Measurements from ENCODE around the gene EEPD1. TPM values are rescaled to one million over a fixed set of nuclear protein-coding genes. Genes with fewer than 3 reads are reported as not detected.
A peak's percentile ranks its signal among the peaks of the same experiment; 100 is the strongest.

EEPD1 gene
- total and polyA plus RNA-seq, 7 experiments from 2014 or later, result 2.2 to 15.8 (median 11.3) TPM

GRCh38 chr7:36210291-36210922, 57.4 kb downstream of the EEPD1 start:
- Histone ChIP-seq H3K36me3 (ENCODE audit: control insufficient read depth in 2 of 3, insufficient read depth in 3 of 3, low read length in 3 of 3) (no peaks in the 10 kb centered on the region), H3K4me3 (ENCODE audit: low read length) (no peak overlapping the region), H3K9me3 (ENCODE audit: control insufficient read depth in 2 of 3, low read length in 3 of 3) (no peaks in the 10 kb centered on the region), H3K27me3 (ENCODE audit: control insufficient read depth in 2 of 2, insufficient read depth in 2 of 2, low read length in 2 of 2) (no peaks in the 10 kb centered on the region), H3K27ac (ENCODE audit: low read depth, low read length) (no peak overlapping the region), H3K4me1 (ENCODE audit: control insufficient read depth in 2 of 2, insufficient read depth in 2 of 2, low read length in 2 of 2) (peaks cover 11 to 19% of the 10 kb centered on the region in 2 donors)
- H3K4me1 Mint-ChIP-seq, result peaks cover 13 to 39% (median 27%) of the 10 kb centered on the region in 7 donors
- H3K36me3 Mint-ChIP-seq, result peaks cover 0 to 10% (median 0%) of the 10 kb centered on the region in 5 donors
- peaks cover 0 to 4% (median 0%) of the 10 kb centered on the region in 5 donors for H3K27me3 Mint-ChIP-seq
- H3K4me3 Mint-ChIP-seq, result peak overlapping the region in 2 of 10 donors; percentile 3 to 30
- POLR2A ChIA-PET, result interaction anchor here (0.7 kb wide), 1 partner anchor 52 kb away, joined by 3 read pairs; no protein-coding TSS in a partner anchor
- ATAC-seq (no peak), DNase-seq (no peak)
- H3K9me3 Mint-ChIP-seq, result peaks cover 0 to 2% (median 0%) of the 10 kb centered on the region in 11 donors
- peak overlapping the region in 1 of 9 donors; percentile 53 for H3K27ac Mint-ChIP-seq
- intact Hi-C loops (cut with micrococcal nuclease), result no loop called here
- CTCF ChIA-PET, result no interaction called here

GRCh38 chr7:36214608-36215456, 61.8 kb downstream of the EEPD1 start:
- Mint-ChIP-seq H3K27me3 (peaks cover 0 to 4% (median 0%) of the 10 kb centered on the region in 5 donors), H3K36me3 (peaks cover 0 to 13% (median 0%) of the 10 kb centered on the region in 5 donors), H3K9me3 (peaks cover 0 to 2% (median 0%) of the 10 kb centered on the region in 11 donors), H3K4me3 (no peak overlapping the region), H3K27ac (no peak overlapping the region), H3K4me1 (peaks cover 0 to 9% (median 5%) of the 10 kb centered on the region in 7 donors)
- no peak overlapping the region for H3K4me3 ChIP-seq (ENCODE audit: low read length)
- no peak overlapping the region for H3K27ac ChIP-seq (ENCODE audit: low read depth, low read length)
- ATAC-seq (no peak), DNase-seq (no peak)
- H3K9me3 ChIP-seq (ENCODE audit: control insufficient read depth in 2 of 3, low read length in 3 of 3), result no peaks in the 10 kb centered on the region
- H3K36me3 ChIP-seq (ENCODE audit: control insufficient read depth in 2 of 3, insufficient read depth in 3 of 3, low read length in 3 of 3), result no peaks in the 10 kb centered on the region
- ChIA-PET POLR2A (no interaction called here), CTCF (no interaction called here)
- H3K4me1 ChIP-seq (ENCODE audit: control insufficient read depth in 2 of 2, insufficient read depth in 2 of 2, low read length in 2 of 2), result no peaks in the 10 kb centered on the region
- no peaks in the 10 kb centered on the region for H3K27me3 ChIP-seq (ENCODE audit: control insufficient read depth in 2 of 2, insufficient read depth in 2 of 2, low read length in 2 of 2)
- intact Hi-C loops (cut with micrococcal nuclease), result no loop called here

GRCh38 chr7:36215457-36215765, 62.4 kb downstream of the EEPD1 start:
- Mint-ChIP-seq H3K4me3 (no peak overlapping the region), H3K4me1 (peaks cover 0 to 7% (median 5%) of the 10 kb centered on the region in 7 donors), H3K27me3 (peaks cover 0 to 3% (median 0%) of the 10 kb centered on the region in 5 donors), H3K9me3 (peaks cover 0 to 2% (median 0%) of the 10 kb centered on the region in 11 donors), H3K27ac (no peak overlapping the region), H3K36me3 (peaks cover 0 to 13% (median 0%) of the 10 kb centered on the region in 5 donors)
- POLR2A ChIA-PET, result no interaction called here
- Histone ChIP-seq H3K36me3 (ENCODE audit: control insufficient read depth in 2 of 3, insufficient read depth in 3 of 3, low read length in 3 of 3) (no peaks in the 10 kb centered on the region), H3K27me3 (ENCODE audit: control insufficient read depth in 2 of 2, insufficient read depth in 2 of 2, low read length in 2 of 2) (no peaks in the 10 kb centered on the region), H3K9me3 (ENCODE audit: control insufficient read depth in 2 of 3, low read length in 3 of 3) (no peaks in the 10 kb centered on the region), H3K27ac (ENCODE audit: low read depth, low read length) (no peak overlapping the region), H3K4me3 (ENCODE audit: low read length) (no peak overlapping the region), H3K4me1 (ENCODE audit: control insufficient read depth in 2 of 2, insufficient read depth in 2 of 2, low read length in 2 of 2) (no peaks in the 10 kb centered on the region)
- ATAC-seq, result no peak
- DNase-seq, result no peak
- intact Hi-C loops (cut with micrococcal nuclease), result no loop called here
- CTCF ChIA-PET, result no interaction called here

GRCh38 chr7:36216063-36216684, 63.1 kb downstream of the EEPD1 start:
- no peak overlapping the region for H3K27ac Mint-ChIP-seq
- DNase-seq, result no peak
- no peaks in the 10 kb centered on the region for H3K4me1 ChIP-seq (ENCODE audit: control insufficient read depth in 2 of 2, insufficient read depth in 2 of 2, low read length in 2 of 2)
- H3K4me3 ChIP-seq (ENCODE audit: low read length), result no peak overlapping the region
- H3K27ac ChIP-seq (ENCODE audit: low read depth, low read length), result no peak overlapping the region
- peaks cover 0 to 5% (median 0%) of the 10 kb centered on the region in 7 donors for H3K4me1 Mint-ChIP-seq
- no peaks in the 10 kb centered on the region for H3K27me3 ChIP-seq (ENCODE audit: control insufficient read depth in 2 of 2, insufficient read depth in 2 of 2, low read length in 2 of 2)
- intact Hi-C loops (cut with micrococcal nuclease), result no loop called here
- no peak for ATAC-seq
- H3K27me3 Mint-ChIP-seq, result peaks cover 0 to 3% (median 0%) of the 10 kb centered on the region in 5 donors
- no peaks in the 10 kb centered on the region for H3K36me3 ChIP-seq (ENCODE audit: control insufficient read depth in 2 of 3, insufficient read depth in 3 of 3, low read length in 3 of 3)
- no peaks in the 10 kb centered on the region for H3K9me3 ChIP-seq (ENCODE audit: control insufficient read depth in 2 of 3, low read length in 3 of 3)
- peaks cover 0 to 2% (median 0%) of the 10 kb centered on the region in 11 donors for H3K9me3 Mint-ChIP-seq
- ChIA-PET CTCF (no interaction called here), POLR2A (no interaction called here)
- no peak overlapping the region for H3K4me3 Mint-ChIP-seq
- H3K36me3 Mint-ChIP-seq, result peaks cover 0 to 13% (median 0%) of the 10 kb centered on the region in 5 donors

- ATAC-seq (no peak), DNase-seq (no peak)
- Mint-ChIP-seq H3K4me1 (peaks cover 0 to 2% (median 0%) of the 10 kb centered on the region in 7 donors), H3K27ac (no peak overlapping the region), H3K4me3 (no peak overlapping the region), H3K9me3 (peaks cover 0 to 2% (median 0%) of the 10 kb centered on the region in 11 donors), H3K36me3 (peaks cover 0 to 13% (median 0%) of the 10 kb centered on the region in 5 donors), H3K27me3 (peaks cover 0 to 3% (median 0%) of the 10 kb centered on the region in 5 donors)
- H3K27ac ChIP-seq (ENCODE audit: low read depth, low read length), result no peak overlapping the region
- POLR2A ChIA-PET, result no interaction called here
- no peaks in the 10 kb centered on the region for H3K9me3 ChIP-seq (ENCODE audit: control insufficient read depth in 2 of 3, low read length in 3 of 3)
- no peaks in the 10 kb centered on the region for H3K4me1 ChIP-seq (ENCODE audit: control insufficient read depth in 2 of 2, insufficient read depth in 2 of 2, low read length in 2 of 2)
- CTCF ChIA-PET, result no interaction called here
- intact Hi-C loops (cut with micrococcal nuclease), result no loop called here
- H3K4me3 ChIP-seq (ENCODE audit: low read length), result no peak overlapping the region
- H3K36me3 ChIP-seq (ENCODE audit: control insufficient read depth in 2 of 3, insufficient read depth in 3 of 3, low read length in 3 of 3), result no peaks in the 10 kb centered on the region
- H3K27me3 ChIP-seq (ENCODE audit: control insufficient read depth in 2 of 2, insufficient read depth in 2 of 2, low read length in 2 of 2), result no peaks in the 10 kb centered on the region
Observed at GRCh38 chr7:36217211-36217960, 64.3 kb downstream of the EEPD1 start.

GRCh38 chr7:36217961-36218284, 64.9 kb downstream of the EEPD1 start:
- peaks cover 0 to 3% (median 0%) of the 10 kb centered on the region in 5 donors for H3K27me3 Mint-ChIP-seq
- H3K9me3 Mint-ChIP-seq, result peaks cover 0 to 2% (median 0%) of the 10 kb centered on the region in 11 donors
- intact Hi-C loops (cut with micrococcal nuclease), result no loop called here
- no peaks in the 10 kb centered on the region for H3K36me3 ChIP-seq (ENCODE audit: control insufficient read depth in 2 of 3, insufficient read depth in 3 of 3, low read length in 3 of 3)
- H3K27ac Mint-ChIP-seq, result no peak overlapping the region
- POLR2A ChIA-PET, result no interaction called here
- peaks cover 0 to 13% (median 0%) of the 10 kb centered on the region in 5 donors for H3K36me3 Mint-ChIP-seq
- peaks cover 0 to 2% (median 0%) of the 10 kb centered on the region in 7 donors for H3K4me1 Mint-ChIP-seq
- CTCF ChIA-PET, result no interaction called here
- H3K27me3 ChIP-seq (ENCODE audit: control insufficient read depth in 2 of 2, insufficient read depth in 2 of 2, low read length in 2 of 2), result no peaks in the 10 kb centered on the region
- H3K4me1 ChIP-seq (ENCODE audit: control insufficient read depth in 2 of 2, insufficient read depth in 2 of 2, low read length in 2 of 2), result no peaks in the 10 kb centered on the region
- no peaks in the 10 kb centered on the region for H3K9me3 ChIP-seq (ENCODE audit: control insufficient read depth in 2 of 3, low read length in 3 of 3)
- H3K4me3 Mint-ChIP-seq, result no peak overlapping the region
- H3K4me3 ChIP-seq (ENCODE audit: low read length), result no peak overlapping the region
- H3K27ac ChIP-seq (ENCODE audit: low read depth, low read length), result no peak overlapping the region
- DNase-seq, result no peak
- no peak for ATAC-seq
